ENCODE results near the gene ETS1. TPM values are rescaled to one million over a fixed set of nuclear protein-coding genes. Genes with fewer than 3 reads are reported as not detected.

The ETS1 gene
- polyA plus RNA-seq, 1 donor from 2014 or later: 0.42 TPM

GRCh38 chr11:128589998-128590397 lies 2.6 kb upstream of the ETS1 start:
- H4K20me1 ChIP-seq (ENCODE audit: insufficient read depth): no peaks in the 10 kb centered on the region
- H3K79me2 ChIP-seq (replicated peaks; ENCODE audit: insufficient read depth, low read length): no peaks in the 10 kb centered on the region
- no peak overlapping the region for H3K4me3 ChIP-seq (ENCODE audit: low read length)
- no peaks in the 10 kb centered on the region for H3F3A ChIP-seq (ENCODE audit: insufficient read depth, low read length, poor library complexity, severe bottlenecking)
- H3K9me3 ChIP-seq (ENCODE audit: low read length): no peaks in the 10 kb centered on the region
- TF ChIP-seq CTCF (IDR thresholded peaks at IDR 0.05; ENCODE audit: poor library complexity, severe bottlenecking): no peak
- no peak for TF ChIP-seq SMC3 (conservative IDR thresholded peaks at IDR 0.05; ENCODE audit: poor library complexity)
- no peak for TF ChIP-seq POLR2AphosphoS5 (IDR thresholded peaks at IDR 0.05)
- TF ChIP-seq MXI1 (conservative IDR thresholded peaks at IDR 0.05; ENCODE audit: poor library complexity, severe bottlenecking): no peak
- no peak for TF ChIP-seq EZH2 (IDR thresholded peaks at IDR 0.05; ENCODE audit: borderline replicate concordance, insufficient read depth, low read length, poor library complexity, severe bottlenecking)
- no peak for TF ChIP-seq TAF1 (IDR thresholded peaks at IDR 0.05; ENCODE audit: low read depth)
- no peak for TF ChIP-seq RAD21 (conservative IDR thresholded peaks at IDR 0.05)
- H3K9ac ChIP-seq (ENCODE audit: low read length): no peak overlapping the region
- H3K4me2 ChIP-seq (ENCODE audit: low read length): no peak overlapping the region
- H3K27me3 ChIP-seq (ENCODE audit: insufficient read depth, low read depth, low read length): peaks cover 32% of the 10 kb centered on the region
- no peak overlapping the region for H2AFZ ChIP-seq (ENCODE audit: low read depth, low read length)
- no peak overlapping the region for H3K27ac ChIP-seq (ENCODE audit: low read length)
- no peaks in the 10 kb centered on the region for H3K9me2 ChIP-seq (ENCODE audit: insufficient read depth, low read length)
- H3K36me3 ChIP-seq (ENCODE audit: insufficient read depth, low read length): no peaks in the 10 kb centered on the region

GRCh38 chr11:128588093-128588492 lies 735 bp upstream of the ETS1 start:
- H3K27me3 ChIP-seq (ENCODE audit: insufficient read depth, low read depth, low read length): peaks cover 50% of the 10 kb centered on the region
- H3F3A ChIP-seq (ENCODE audit: insufficient read depth, low read length, poor library complexity, severe bottlenecking): no peaks in the 10 kb centered on the region
- no peaks in the 10 kb centered on the region for H4K20me1 ChIP-seq (ENCODE audit: insufficient read depth)
- no peak overlapping the region for H3K4me2 ChIP-seq (ENCODE audit: low read length)
- TF ChIP-seq TAF1 (IDR thresholded peaks at IDR 0.05; ENCODE audit: low read depth) (no peak), RAD21 (conservative IDR thresholded peaks at IDR 0.05) (no peak), EZH2 (IDR thresholded peaks at IDR 0.05; ENCODE audit: borderline replicate concordance, insufficient read depth, low read length, poor library complexity, severe bottlenecking) (no peak)
- H2AFZ ChIP-seq (ENCODE audit: low read depth, low read length): no peak overlapping the region
- no peaks in the 10 kb centered on the region for H3K9me3 ChIP-seq (ENCODE audit: low read length)
- H3K9ac ChIP-seq (ENCODE audit: low read length): no peak overlapping the region
- no peaks in the 10 kb centered on the region for H3K79me2 ChIP-seq (replicated peaks; ENCODE audit: insufficient read depth, low read length)
- no peak overlapping the region for H3K4me3 ChIP-seq (ENCODE audit: low read length)
- H3K27ac ChIP-seq (ENCODE audit: low read length): no peak overlapping the region
- H3K36me3 ChIP-seq (ENCODE audit: insufficient read depth, low read length): no peaks in the 10 kb centered on the region
- no peaks in the 10 kb centered on the region for H3K9me2 ChIP-seq (ENCODE audit: insufficient read depth, low read length)

DNA sequence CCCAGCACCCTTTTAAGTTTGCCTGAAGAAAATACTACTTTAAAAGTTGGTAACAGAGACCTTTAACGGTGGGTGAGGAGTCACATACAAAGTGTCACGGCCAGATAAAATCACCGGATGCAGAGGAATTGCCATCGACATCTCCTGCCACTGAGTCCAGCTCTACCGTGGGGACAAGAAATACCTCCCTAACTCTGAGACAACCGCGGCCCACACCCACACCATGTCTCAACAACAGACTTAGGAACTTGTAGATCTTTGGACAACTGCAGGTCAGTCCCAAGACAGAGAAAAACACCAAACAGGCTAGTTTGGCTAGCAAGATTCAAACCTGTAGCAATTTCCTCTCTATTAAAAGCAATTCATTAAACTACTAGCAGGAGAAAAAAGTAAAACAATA lies 669 bp downstream of the ETS1 start:
- Histone ChIP-seq H3K4me2 (ENCODE audit: low read length) (no peak overlapping the region), H3K9me3 (ENCODE audit: low read length) (no peaks in the 10 kb centered on the region), H3K36me3 (ENCODE audit: insufficient read depth, low read length) (no peaks in the 10 kb centered on the region), H3K9ac (ENCODE audit: low read length) (no peak overlapping the region), H4K20me1 (ENCODE audit: insufficient read depth) (no peaks in the 10 kb centered on the region), H3K9me2 (ENCODE audit: insufficient read depth, low read length) (no peaks in the 10 kb centered on the region), H3K27me3 (ENCODE audit: insufficient read depth, low read depth, low read length) (peaks cover 62% of the 10 kb centered on the region), H3K79me2 (replicated peaks; ENCODE audit: insufficient read depth, low read length) (no peaks in the 10 kb centered on the region), H3K27ac (ENCODE audit: low read length) (no peak overlapping the region), H2AFZ (ENCODE audit: low read depth, low read length) (no peak overlapping the region), H3F3A (ENCODE audit: insufficient read depth, low read length, poor library complexity, severe bottlenecking) (no peaks in the 10 kb centered on the region), H3K4me3 (ENCODE audit: low read length) (no peak overlapping the region)
- TF ChIP-seq EZH2 (IDR thresholded peaks at IDR 0.05; ENCODE audit: borderline replicate concordance, insufficient read depth, low read length, poor library complexity, severe bottlenecking): no peak
- no peak for TF ChIP-seq SMC3 (conservative IDR thresholded peaks at IDR 0.05; ENCODE audit: poor library complexity)
- no peak for TF ChIP-seq POLR2AphosphoS5 (IDR thresholded peaks at IDR 0.05)
- no peak for TF ChIP-seq TAF1 (IDR thresholded peaks at IDR 0.05; ENCODE audit: low read depth)
- no peak for TF ChIP-seq EP300 (conservative IDR thresholded peaks at IDR 0.05; ENCODE audit: poor library complexity, severe bottlenecking)
- TF ChIP-seq REST (IDR thresholded peaks at IDR 0.05; ENCODE audit: borderline replicate concordance): no peak
- no peak for TF ChIP-seq CTCF (IDR thresholded peaks at IDR 0.05; ENCODE audit: poor library complexity, severe bottlenecking)
- TF ChIP-seq MXI1 (conservative IDR thresholded peaks at IDR 0.05; ENCODE audit: poor library complexity, severe bottlenecking): no peak
